DND-41 (cell line): Measurements from ENCODE around the gene NID2.

Source experiments
- CTCF ChIP-seq: IDR thresholded peaks from 2 replicates; pipeline ENCODE4 v1.5.1; 2012; ENCODE audit warnings: borderline replicate concordance, low read length, moderate library complexity, mild to moderate bottlenecking; ENCODE audit not compliant: poor library complexity, severe bottlenecking; ENCODE audit errors: extremely low read depth
- EZH2 ChIP-seq: IDR thresholded peaks from 3 replicates; pipeline ENCODE4 v1.6.1; 2012; ENCODE audit warnings: borderline replicate concordance, low read depth, mild to moderate bottlenecking, moderate library complexity, low read length, inconsistent platforms; ENCODE audit not compliant: severe bottlenecking

- TF ChIP-seq CTCF (no peak), EZH2 (no peak)
Measured at GRCh38 chr14:52077256-52077979, 8.6 kb upstream of the NID2 start.
